Neutrophil (primary cell): Measurements from ENCODE around the gene ITGA11.

ENCODE experiments used
- H3K27ac ChIP-seq: fragments of 200-600 bp; sonication (generic); 2 replicates; pipeline ENCODE4 v1.5.1; 2016; ENCODE audit warnings: mild to moderate bottlenecking, moderate library complexity
- H3K27me3 ChIP-seq: fragments of 200-600 bp; sonication (generic); 2 replicates; pipeline ENCODE4 v1.6.0; 2016; ENCODE audit warnings: mild to moderate bottlenecking
- H3K36me3 ChIP-seq: fragments of 200-600 bp; sonication (generic); 2 replicates; pipeline ENCODE4 v1.5.1; 2017
- H3K4me1 ChIP-seq, 2 experiments: fragments of 200-600 bp in 1 of 2; sonication (generic) in 1 of 2; 1 replicate in 1 of 2; 2 replicates in 1 of 2; pipeline versions ENCODE4 v1.5.1 to v1.6.1; 2013 to 2016; ENCODE audit warnings: low read depth in 1 of 2, low read length in 1 of 2, mild to moderate bottlenecking in 1 of 2, moderate library complexity in 1 of 2; ENCODE audit not compliant: control insufficient read depth in 1 of 2, insufficient read depth in 1 of 2
- H3K4me3 ChIP-seq, 2 experiments: fragments of 200-600 bp in 1 of 2; sonication (generic) in 1 of 2; 1 replicate in 1 of 2; 2 replicates in 1 of 2; pipeline ENCODE4 v1.5.1; 2013 to 2016; ENCODE audit warnings: low read depth in 1 of 2, low read length in 1 of 2, mild to moderate bottlenecking in 1 of 2, moderate library complexity in 1 of 2
- H3K9me3 ChIP-seq: fragments of 200-600 bp; sonication (generic); 2 replicates; pipeline ENCODE4 v1.5.1; 2016
- CTCF ChIP-seq: fragments of 200-600 bp; sonication (generic); IDR thresholded peaks from 2 replicates; pipeline ENCODE4 v1.5.1; 2016; ENCODE audit warnings: antibody characterized with exemption

Gene ITGA11

DNA sequence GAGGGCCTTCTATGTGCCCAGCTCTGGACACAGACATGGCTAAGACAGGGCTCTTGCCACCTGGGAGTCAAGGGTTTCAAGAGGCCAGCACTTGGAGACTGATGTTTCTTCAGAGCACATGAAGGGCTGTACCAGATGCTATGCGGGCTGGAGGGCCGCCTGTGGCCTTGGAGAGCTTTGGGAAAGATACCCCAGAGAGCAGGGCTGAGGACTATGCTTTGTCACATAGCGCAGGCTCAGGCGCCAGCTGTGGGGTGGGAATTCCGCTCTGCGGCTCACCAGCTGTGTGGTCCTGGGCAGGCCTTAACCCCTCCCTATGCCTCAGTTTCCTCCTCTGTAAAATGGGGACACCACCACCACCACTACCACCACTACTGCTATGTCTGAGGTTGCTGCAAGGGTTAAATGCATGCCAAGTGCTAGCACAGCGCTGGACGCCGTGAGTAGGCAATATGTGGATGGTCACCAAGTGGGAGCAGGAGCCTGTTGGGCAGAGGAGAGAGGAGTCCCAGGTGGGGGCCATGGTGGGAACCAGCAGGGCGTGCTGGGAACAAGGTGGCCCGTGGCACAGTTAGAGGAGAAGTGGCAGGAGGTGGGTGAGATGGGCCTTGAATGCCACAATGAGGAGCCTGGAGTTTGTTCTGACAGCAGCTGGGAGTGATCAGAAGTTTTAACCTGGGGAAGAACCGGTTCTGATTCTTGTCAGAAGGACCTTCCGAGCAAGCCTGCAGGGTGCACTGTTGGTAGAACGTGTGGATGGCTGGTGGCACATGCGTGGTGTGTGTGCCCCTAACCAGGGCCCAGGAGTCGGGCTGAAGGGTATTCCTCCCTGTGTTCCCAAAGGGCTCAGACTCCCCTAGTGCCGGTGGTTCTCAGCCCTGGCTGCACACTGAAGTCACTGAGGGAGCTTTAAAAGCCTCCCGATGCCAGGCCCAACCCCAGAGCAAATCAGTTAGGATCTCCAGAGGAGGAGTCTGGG, 112.7 kb downstream of the ITGA11 start:
- Histone ChIP-seq H3K9me3 (no peaks in the 10 kb centered on the region), H3K4me1 (no peaks in the 10 kb centered on the region), H3K4me3 (no peak overlapping the region), H3K36me3 (no peaks in the 10 kb centered on the region), H3K27me3 (no peaks in the 10 kb centered on the region), H3K27ac (no peak overlapping the region)
- TF ChIP-seq CTCF = no peak

GRCh38 chr15:68318008-68318835, 113.7 kb downstream of the ITGA11 start:
- Histone ChIP-seq H3K27ac (no peak overlapping the region), H3K27me3 (no peaks in the 10 kb centered on the region), H3K9me3 (no peaks in the 10 kb centered on the region), H3K4me3 (no peak overlapping the region), H3K4me1 (no peaks in the 10 kb centered on the region), H3K36me3 (no peaks in the 10 kb centered on the region)
- no peak for TF ChIP-seq CTCF

GRCh38 chr15:68317281-68318007, 114.5 kb downstream of the ITGA11 start:
- Histone ChIP-seq H3K4me3 (no peak overlapping the region), H3K27me3 (no peaks in the 10 kb centered on the region), H3K4me1 (no peaks in the 10 kb centered on the region), H3K36me3 (no peaks in the 10 kb centered on the region), H3K27ac (no peak overlapping the region), H3K9me3 (no peaks in the 10 kb centered on the region)
- TF ChIP-seq CTCF = no peak

GRCh38 chr15:68316061-68316804, 115.7 kb downstream of the ITGA11 start:
- Histone ChIP-seq H3K4me1 (no peaks in the 10 kb centered on the region), H3K4me3 (no peak overlapping the region), H3K27me3 (no peaks in the 10 kb centered on the region), H3K9me3 (no peaks in the 10 kb centered on the region), H3K36me3 (no peaks in the 10 kb centered on the region), H3K27ac (no peak overlapping the region)
- no peak for TF ChIP-seq CTCF
